ENCODE measurements around the gene STARD13.

Gene STARD13

DNA sequence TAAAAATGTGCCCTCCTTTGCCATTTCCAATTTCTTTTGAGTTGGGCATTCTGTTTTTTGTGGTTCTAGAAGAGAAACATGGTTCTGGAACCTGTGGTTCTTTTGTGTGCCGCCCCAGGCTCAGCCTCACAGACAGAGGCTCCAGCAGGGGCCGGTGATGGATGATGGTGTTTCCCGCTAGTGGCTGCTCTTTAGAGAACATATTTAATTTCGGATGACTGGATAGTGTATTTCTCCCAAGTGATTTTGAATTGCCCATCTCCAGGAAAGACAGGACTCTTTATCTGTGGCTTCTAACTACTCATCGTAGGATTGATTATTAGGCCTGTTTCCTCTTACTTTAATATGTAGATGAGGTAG lies 194.2 kb downstream of the STARD13 start:
- H3K9me3 ChIP-seq (ENCODE audit: control insufficient read depth, low read length), result no peaks in the 10 kb centered on the region
- H3K14ac ChIP-seq (ENCODE audit: low read length in 2 of 2), result no peak overlapping the region
- no peak for DNase-seq
- no peak overlapping the region for H2AK5ac ChIP-seq (ENCODE audit: low read length, severe bottlenecking)
- H4K8ac ChIP-seq (ENCODE audit: low read length), result no peak overlapping the region
- no peak overlapping the region for H3K4ac ChIP-seq (ENCODE audit: low read depth in 1 of 2, low read length in 2 of 2)
- H3K4me3 ChIP-seq (ENCODE audit: insufficient read depth in 1 of 2, low read depth in 1 of 2, low read length in 2 of 2), result no peak overlapping the region
- H3K27me3 ChIP-seq (ENCODE audit: control insufficient read depth in 1 of 2, insufficient read depth in 1 of 2, low read length in 2 of 2), result no peaks in the 10 kb centered on the region
- no peaks in the 10 kb centered on the region for H3K36me3 ChIP-seq (ENCODE audit: control insufficient read depth in 1 of 2, insufficient read depth in 2 of 2, low read depth in 1 of 2, low read length in 2 of 2)
- H3K23ac ChIP-seq (ENCODE audit: low read length in 2 of 2), result no peak overlapping the region
- H3K27ac ChIP-seq (ENCODE audit: low read length, poor library complexity, severe bottlenecking), result no peak overlapping the region
- H3K18ac ChIP-seq (ENCODE audit: low read depth in 1 of 2, low read length in 2 of 2), result no peak overlapping the region
- peaks cover 7% of the 10 kb centered on the region for H3K4me1 ChIP-seq (ENCODE audit: control insufficient read depth, insufficient read depth, low read depth, low read length)
- WGBS, result 90% methylated on average over 4 of the region's 5 CpGs
- H2BK120ac ChIP-seq (ENCODE audit: low read depth, low read length), result no peak overlapping the region
- peak overlapping the region in 1 of 2 experiments; percentile 86 for H2BK12ac ChIP-seq (ENCODE audit: low read length in 2 of 2)
- H2BK15ac ChIP-seq (ENCODE audit: low read depth, poor library complexity, severe bottlenecking), result no peak overlapping the region
- peak overlapping the region; percentile 64 for H4K91ac ChIP-seq (ENCODE audit: low read length)
- no peaks in the 10 kb centered on the region for H3K79me1 ChIP-seq (replicated peaks; ENCODE audit: low read length, poor library complexity, severe bottlenecking)
- H2BK5ac ChIP-seq (ENCODE audit: low read depth, low read length, poor library complexity, severe bottlenecking), result no peak overlapping the region
- H2AFZ ChIP-seq (ENCODE audit: low read depth, low read length), result no peak overlapping the region
- H3K4me2 ChIP-seq (ENCODE audit: low read length, poor library complexity, severe bottlenecking), result no peak overlapping the region
- H3K9ac ChIP-seq (ENCODE audit: low read length), result no peak overlapping the region

DNA sequence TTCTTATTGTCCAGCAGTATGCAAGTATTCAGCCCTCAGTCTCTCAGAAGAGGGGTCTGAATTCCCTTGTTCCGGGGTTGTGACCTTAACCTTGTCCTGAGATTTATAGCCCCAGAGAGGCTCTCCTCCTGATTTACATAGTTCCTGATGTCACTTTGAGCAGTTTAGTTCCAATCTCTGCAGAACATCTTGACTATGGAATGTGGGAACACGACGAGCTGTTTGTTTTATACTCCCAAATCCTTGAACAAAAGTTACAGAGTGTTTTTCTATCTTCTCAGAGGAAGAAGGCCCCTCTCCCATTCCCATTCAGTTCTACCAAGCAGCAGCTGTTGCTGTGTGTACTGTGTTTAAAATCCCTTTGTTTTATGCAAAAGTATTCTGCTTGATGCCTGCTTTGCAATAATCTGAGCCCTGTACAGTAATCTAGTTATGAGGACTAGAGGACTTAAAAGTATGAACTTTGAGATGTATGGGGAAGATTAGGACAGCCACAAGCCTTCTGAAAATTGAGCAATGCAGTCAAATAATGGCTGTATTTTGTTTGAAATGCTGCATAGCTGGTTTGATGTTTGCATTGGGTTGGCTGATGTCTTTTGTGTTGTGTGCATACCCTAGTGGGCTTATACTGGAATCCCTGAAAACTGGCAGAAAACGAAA lies 194.7 kb downstream of the STARD13 start:
- H3K4me3 ChIP-seq (ENCODE audit: insufficient read depth in 1 of 2, low read depth in 1 of 2, low read length in 2 of 2), result no peak overlapping the region
- DNase-seq, result peak; percentile 33
- H3K9ac ChIP-seq (ENCODE audit: low read length), result no peak overlapping the region
- H3K23ac ChIP-seq (ENCODE audit: low read length in 2 of 2), result no peak overlapping the region
- no peak overlapping the region for H2BK15ac ChIP-seq (ENCODE audit: low read depth, poor library complexity, severe bottlenecking)
- H3K4me2 ChIP-seq (ENCODE audit: low read length, poor library complexity, severe bottlenecking), result no peak overlapping the region
- no peak overlapping the region for H2AFZ ChIP-seq (ENCODE audit: low read depth, low read length)
- H3K36me3 ChIP-seq (ENCODE audit: control insufficient read depth in 1 of 2, insufficient read depth in 2 of 2, low read depth in 1 of 2, low read length in 2 of 2), result no peaks in the 10 kb centered on the region
- H4K91ac ChIP-seq (ENCODE audit: low read length), result no peak overlapping the region
- H2BK12ac ChIP-seq (ENCODE audit: low read length in 2 of 2), result no peak overlapping the region
- H4K8ac ChIP-seq (ENCODE audit: low read length), result no peak overlapping the region
- H3K4ac ChIP-seq (ENCODE audit: low read depth in 1 of 2, low read length in 2 of 2), result no peak overlapping the region
- H2BK5ac ChIP-seq (ENCODE audit: low read depth, low read length, poor library complexity, severe bottlenecking), result no peak overlapping the region
- H2BK120ac ChIP-seq (ENCODE audit: low read depth, low read length), result no peak overlapping the region
- H2AK5ac ChIP-seq (ENCODE audit: low read length, severe bottlenecking), result no peak overlapping the region
- H3K79me1 ChIP-seq (replicated peaks; ENCODE audit: low read length, poor library complexity, severe bottlenecking), result no peaks in the 10 kb centered on the region
- no peak overlapping the region for H3K14ac ChIP-seq (ENCODE audit: low read length in 2 of 2)
- H3K27me3 ChIP-seq (ENCODE audit: control insufficient read depth in 1 of 2, insufficient read depth in 1 of 2, low read length in 2 of 2), result peaks cover 0 to 2% of the 10 kb centered on the region in 2 experiments
- peaks cover 7% of the 10 kb centered on the region for H3K4me1 ChIP-seq (ENCODE audit: control insufficient read depth, insufficient read depth, low read depth, low read length)
- 20% methylated on average over 4 of the region's 4 CpGs for WGBS
- no peak overlapping the region for H3K27ac ChIP-seq (ENCODE audit: low read length, poor library complexity, severe bottlenecking)
- H3K18ac ChIP-seq (ENCODE audit: low read depth in 1 of 2, low read length in 2 of 2), result peak overlapping the region in 1 of 2 experiments; percentile 14
- H3K9me3 ChIP-seq (ENCODE audit: control insufficient read depth, low read length), result no peaks in the 10 kb centered on the region

DNA sequence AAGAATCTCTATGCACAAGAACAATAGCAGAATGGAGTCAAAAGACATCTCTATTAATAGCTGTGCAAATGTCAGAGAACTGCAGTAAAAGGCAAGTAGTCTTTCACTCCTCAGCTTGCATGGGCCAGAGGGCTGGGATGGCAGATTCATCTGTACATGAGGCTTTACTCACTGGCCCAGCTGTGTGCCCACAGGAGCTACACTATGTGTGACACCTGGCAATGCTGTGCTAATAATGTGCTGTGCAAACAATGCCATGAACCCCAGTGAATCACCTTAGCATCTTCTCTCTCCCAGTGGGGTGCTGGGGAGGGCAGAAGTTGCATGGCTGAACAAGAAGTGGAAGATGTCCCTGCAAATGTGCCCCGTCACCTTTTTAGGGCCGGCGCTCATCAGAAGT lies 196.2 kb downstream of the STARD13 start:
- Histone ChIP-seq H2AFZ (ENCODE audit: low read depth, low read length) (no peak overlapping the region), H4K8ac (ENCODE audit: low read length) (no peak overlapping the region), H3K27me3 (ENCODE audit: control insufficient read depth in 1 of 2, insufficient read depth in 1 of 2, low read length in 2 of 2) (peaks cover 0 to 5% of the 10 kb centered on the region in 2 experiments), H3K4me1 (ENCODE audit: control insufficient read depth, insufficient read depth, low read depth, low read length) (peaks cover 7% of the 10 kb centered on the region), H3K18ac (ENCODE audit: low read depth in 1 of 2, low read length in 2 of 2) (peak overlapping the region in 1 of 2 experiments; percentile 13), H3K4me2 (ENCODE audit: low read length, poor library complexity, severe bottlenecking) (no peak overlapping the region), H3K14ac (ENCODE audit: low read length in 2 of 2) (no peak overlapping the region), H2BK15ac (ENCODE audit: low read depth, poor library complexity, severe bottlenecking) (no peak overlapping the region), H4K91ac (ENCODE audit: low read length) (peak overlapping the region; percentile 4), H2AK5ac (ENCODE audit: low read length, severe bottlenecking) (no peak overlapping the region), H3K9ac (ENCODE audit: low read length) (no peak overlapping the region), H3K23ac (ENCODE audit: low read length in 2 of 2) (no peak overlapping the region), H3K4me3 (ENCODE audit: insufficient read depth in 1 of 2, low read depth in 1 of 2, low read length in 2 of 2) (no peak overlapping the region), H3K36me3 (ENCODE audit: control insufficient read depth in 1 of 2, insufficient read depth in 2 of 2, low read depth in 1 of 2, low read length in 2 of 2) (no peaks in the 10 kb centered on the region), H3K9me3 (ENCODE audit: control insufficient read depth, low read length) (no peaks in the 10 kb centered on the region), H2BK5ac (ENCODE audit: low read depth, low read length, poor library complexity, severe bottlenecking) (no peak overlapping the region), H3K79me1 (replicated peaks; ENCODE audit: low read length, poor library complexity, severe bottlenecking) (no peaks in the 10 kb centered on the region), H3K27ac (ENCODE audit: low read length, poor library complexity, severe bottlenecking) (no peak overlapping the region), H2BK120ac (ENCODE audit: low read depth, low read length) (no peak overlapping the region), H3K4ac (ENCODE audit: low read depth in 1 of 2, low read length in 2 of 2) (peak overlapping the region in 1 of 2 experiments; percentile 32), H2BK12ac (ENCODE audit: low read length in 2 of 2) (peak overlapping the region in 1 of 2 experiments; percentile 14)
- DNase-seq, result no peak
- WGBS, result 100% methylated on average over 3 of the region's 3 CpGs

DNA sequence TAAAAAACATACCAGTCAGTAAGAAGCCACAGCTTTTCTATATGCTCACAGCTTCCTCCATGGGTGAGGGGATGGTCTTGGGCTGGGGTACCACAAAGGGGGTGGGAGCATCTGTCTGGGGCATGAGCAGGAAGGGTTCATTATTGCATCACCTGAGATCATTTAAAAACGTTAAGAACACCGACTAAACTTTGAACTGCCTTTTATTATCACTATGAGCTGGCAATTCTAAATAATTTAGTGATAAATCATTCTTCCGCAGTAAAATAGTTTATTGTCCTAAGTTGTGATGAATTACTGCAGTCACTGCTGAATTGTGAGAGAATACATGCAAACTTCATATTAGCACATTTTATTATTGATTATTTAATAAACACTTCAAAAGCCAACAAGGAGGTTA lies 197.8 kb downstream of the STARD13 start:
- Histone ChIP-seq H3K27me3 (ENCODE audit: control insufficient read depth in 1 of 2, insufficient read depth in 1 of 2, low read length in 2 of 2) (peaks cover 0 to 5% of the 10 kb centered on the region in 2 experiments), H3K27ac (ENCODE audit: low read length, poor library complexity, severe bottlenecking) (no peak overlapping the region), H3K79me1 (replicated peaks; ENCODE audit: low read length, poor library complexity, severe bottlenecking) (no peaks in the 10 kb centered on the region), H2BK12ac (ENCODE audit: low read length in 2 of 2) (no peak overlapping the region), H3K14ac (ENCODE audit: low read length in 2 of 2) (no peak overlapping the region), H2AFZ (ENCODE audit: low read depth, low read length) (no peak overlapping the region), H3K23ac (ENCODE audit: low read length in 2 of 2) (no peak overlapping the region), H3K9ac (ENCODE audit: low read length) (no peak overlapping the region), H3K4ac (ENCODE audit: low read depth in 1 of 2, low read length in 2 of 2) (no peak overlapping the region), H2AK5ac (ENCODE audit: low read length, severe bottlenecking) (no peak overlapping the region), H2BK5ac (ENCODE audit: low read depth, low read length, poor library complexity, severe bottlenecking) (no peak overlapping the region), H3K4me1 (ENCODE audit: control insufficient read depth, insufficient read depth, low read depth, low read length) (peaks cover 7% of the 10 kb centered on the region), H2BK120ac (ENCODE audit: low read depth, low read length) (no peak overlapping the region), H4K8ac (ENCODE audit: low read length) (no peak overlapping the region), H3K4me3 (ENCODE audit: insufficient read depth in 1 of 2, low read depth in 1 of 2, low read length in 2 of 2) (no peak overlapping the region), H4K91ac (ENCODE audit: low read length) (no peak overlapping the region), H3K9me3 (ENCODE audit: control insufficient read depth, low read length) (no peaks in the 10 kb centered on the region), H3K18ac (ENCODE audit: low read depth in 1 of 2, low read length in 2 of 2) (no peak overlapping the region), H3K4me2 (ENCODE audit: low read length, poor library complexity, severe bottlenecking) (no peak overlapping the region), H3K36me3 (ENCODE audit: control insufficient read depth in 1 of 2, insufficient read depth in 2 of 2, low read depth in 1 of 2, low read length in 2 of 2) (no peaks in the 10 kb centered on the region), H2BK15ac (ENCODE audit: low read depth, poor library complexity, severe bottlenecking) (no peak overlapping the region)
- DNase-seq, result no peak
- WGBS, result no CpG with 5 or more reads among the region's 3 CpGs
